Right cardiac atrium (tissue), 5 donors: ENCODE results near the gene KLC1. TPM values are rescaled to one million over a fixed set of nuclear protein-coding genes. Genes with fewer than 3 reads are reported as not detected.

ENCODE experiments used
- ATAC-seq, 2 donors: fragments of 200-7000 bp; cut with Tn5 transposase; one replicate each; pipeline versions ENCODE4 v1.8.0 to v1.9.1; 2020; ENCODE audit warnings: moderate library complexity in 2 of 2, mild to moderate bottlenecking in 1 of 2
- DNase-seq, 3 donors: peaks; one replicate each; pipeline ENCODE4 v3.0.0-alpha.2; 2020
- H3K27ac ChIP-seq: one replicate; pipeline ENCODE4 v1.5.1; 2013; ENCODE audit warnings: mild to moderate bottlenecking, low read length, control low read depth, moderate library complexity
- H3K27me3 ChIP-seq: one replicate; pipeline ENCODE4 v1.6.1; 2013; ENCODE audit not compliant: control insufficient read depth, insufficient read depth
- H3K4me1 ChIP-seq: one replicate; pipeline ENCODE4 v1.6.1; 2013; ENCODE audit warnings: low read length; ENCODE audit not compliant: control insufficient read depth, insufficient read depth
- H3K4me3 ChIP-seq: one replicate; pipeline ENCODE4 v1.5.1; 2013; ENCODE audit warnings: low read length, control low read depth
- H3K9me3 ChIP-seq: one replicate; pipeline ENCODE4 v1.6.1; 2013; ENCODE audit warnings: low read length; ENCODE audit not compliant: control insufficient read depth
- WGBS: extraction: QIAGEN DNeasy Blood & Tissue Kit; methylation state at CpG from one replicate; pipeline ENCODE4 v1.1.7; 2013; 5-methylcytosine and 5-hydroxymethylcytosine counted together
- intact Hi-C, 4 donors: fragments of 100-400 bp; cut with DNase I; formaldehyde crosslinking; loops; one replicate each; pipeline versions ENCODE4 v1.11.0 to v1.14.0; 2022 to 2023
- long read RNA-seq, 4 donors: library from polyadenylated mRNA; unstranded; transcript quantifications; one replicate each; pipeline ENCODE4 v2.0.0, GENCODE V29; 2020 to 2021
- polyA plus RNA-seq: library from polyadenylated mRNA; stranded (reverse); fragments of 200-250 nt; gene quantifications from one replicate; pipeline ENCODE4 v1.2.3, GENCODE V29; 2013
- total RNA-seq, 4 donors: library from RNA; stranded (reverse); fragmentation: NEBNext Ultra II Directional; extraction: Animal tissue kit (Norgen Biotek cat#: 25700); gene quantifications; one replicate each; pipeline ENCODE4 v1.2.1, GENCODE V29; 2021
- donor health status: healthy with polysubstance abuse.
- donor health status: DM: no; HTN: yes; CAD: no.
- donor health status: DM: no; HTN: no; CAD: no.
- donor health status: DM: no; HTN: yes; CAD: no; lungs with severe emphysema.
- donor health status: DM: yes; HTN: yes; CAD: no.

Gene KLC1
- total RNA-seq (100 to 1,000 TPM; 110 to 137 (median 129) TPM), polyA plus RNA-seq (112 TPM)
- long read RNA-seq, donor 1, full-length matches to known transcripts, result 72 of 114 reads
- long read RNA-seq, donor 1, partial matches to known transcripts, result 11 of 114 reads
- long read RNA-seq, donor 1, other reads (novel, unspliced or antisense), result 31 of 114 reads
- long read RNA-seq, donor 2, full-length matches to known transcripts, result 34 of 58 reads
- long read RNA-seq, donor 2, partial matches to known transcripts, result 3 of 58 reads
- long read RNA-seq, donor 2, other reads (novel, unspliced or antisense), result 21 of 58 reads
- long read RNA-seq, donor 3, full-length matches to known transcripts, result 73 of 164 reads
- long read RNA-seq, donor 3, partial matches to known transcripts, result 30 of 164 reads
- long read RNA-seq, donor 3, other reads (novel, unspliced or antisense), result 61 of 164 reads
- long read RNA-seq, donor 4, full-length matches to known transcripts, result 33 of 54 reads
- long read RNA-seq, donor 4, partial matches to known transcripts, result 7 of 54 reads
- long read RNA-seq, donor 4, other reads (novel, unspliced or antisense), result 14 of 54 reads

- H3K27me3 ChIP-seq, result no peaks in the 10 kb centered on the region
- intact Hi-C loops, result no loop called here
- WGBS, result under 1% methylated on average over 95 of the region's 97 CpGs
- H3K27ac ChIP-seq, result peak within 1 kb of the TSS; percentile 94
- peak; percentile 84 to 95 (median 95) for DNase-seq
- peaks cover 4% of the 10 kb centered on the region for H3K4me1 ChIP-seq
- ATAC-seq, result peak; percentile 80 to 89
- H3K4me3 ChIP-seq, result peak within 1 kb of the TSS; percentile 89
- no peaks in the 10 kb centered on the region for H3K9me3 ChIP-seq
Measured at GRCh38 chr14:103628684-103629502, at the start of gene KLC1. TSS of gene KLC1 (plus strand) at chr14:103629211. CDS start at chr14:103654565, 25,354 bp downstream.

GRCh38 chr14:103581206-103581605 lies 47.8 kb upstream of the KLC1 start:
- DNase-seq, result no peak
- Histone ChIP-seq H3K4me1 (no peaks in the 10 kb centered on the region), H3K4me3 (no peak overlapping the region), H3K27ac (no peak overlapping the region), H3K9me3 (no peaks in the 10 kb centered on the region), H3K27me3 (no peaks in the 10 kb centered on the region)
- WGBS, result 89% methylated on average over 11 of the region's 11 CpGs
- no peak for ATAC-seq
- intact Hi-C loops, result no loop called here

- ATAC-seq (peak; percentile 38 to 47), DNase-seq (no peak)
- Histone ChIP-seq H3K27me3 (no peaks in the 10 kb centered on the region), H3K4me3 (no peak overlapping the region), H3K27ac (no peak overlapping the region), H3K4me1 (no peaks in the 10 kb centered on the region), H3K9me3 (no peaks in the 10 kb centered on the region)
- intact Hi-C loops, result no loop called here
- 92% methylated on average over 26 of the region's 26 CpGs for WGBS
Measured at GRCh38 chr14:103581954-103582703, 46.9 kb upstream of the KLC1 start.

- no peaks in the 10 kb centered on the region for H3K9me3 ChIP-seq
- intact Hi-C loops, result no loop called here
- H3K4me1 ChIP-seq, result no peaks in the 10 kb centered on the region
- no peak overlapping the region for H3K27ac ChIP-seq
- no peak overlapping the region for H3K4me3 ChIP-seq
- H3K27me3 ChIP-seq, result no peaks in the 10 kb centered on the region
- WGBS, result 76% methylated on average over 11 of the region's 11 CpGs
- ATAC-seq (no peak), DNase-seq (no peak)
Measured at GRCh38 chr14:103584326-103584915, 44.6 kb upstream of the KLC1 start.

GRCh38 chr14:103593577-103593976 lies 35.4 kb upstream of the KLC1 start:
- no peaks in the 10 kb centered on the region for H3K9me3 ChIP-seq
- H3K27ac ChIP-seq, result no peak overlapping the region
- no peak overlapping the region for H3K4me3 ChIP-seq
- WGBS, result 63% methylated on average over 6 of the region's 6 CpGs
- peak in 1 of 2 donors; percentile 48 for ATAC-seq
- no peaks in the 10 kb centered on the region for H3K27me3 ChIP-seq
- intact Hi-C loops, result no loop called here
- no peak for DNase-seq
- peaks cover 6% of the 10 kb centered on the region for H3K4me1 ChIP-seq

- peak in 2 of 3 donors; percentile 50 to 63 for DNase-seq
- 45% methylated on average over 11 of the region's 11 CpGs for WGBS
- Histone ChIP-seq H3K4me1 (peaks cover 6% of the 10 kb centered on the region), H3K27me3 (no peaks in the 10 kb centered on the region), H3K27ac (peak overlapping the region; percentile 62), H3K4me3 (no peak overlapping the region), H3K9me3 (no peaks in the 10 kb centered on the region)
- peak; percentile 68 to 80 for ATAC-seq
- intact Hi-C loops, result no loop called here
Measured at GRCh38 chr14:103594265-103594664, 34.7 kb upstream of the KLC1 start.

- WGBS, result 90% methylated on average over 10 of the region's 10 CpGs
- peak; percentile 50 to 60 for ATAC-seq
- H3K4me3 ChIP-seq, result no peak overlapping the region
- intact Hi-C loops, result no loop called here
- no peaks in the 10 kb centered on the region for H3K9me3 ChIP-seq
- no peaks in the 10 kb centered on the region for H3K27me3 ChIP-seq
- H3K27ac ChIP-seq, result no peak overlapping the region
- peak in 2 of 3 donors; percentile 30 to 38 for DNase-seq
- H3K4me1 ChIP-seq, result peaks cover 6% of the 10 kb centered on the region
Measured at GRCh38 chr14:103597623-103598377, 31.2 kb upstream of the KLC1 start.

GRCh38 chr14:103600503-103600902 lies 28.5 kb upstream of the KLC1 start:
- WGBS, result 95% methylated on average over 5 of the region's 5 CpGs
- H3K4me1 ChIP-seq, result peaks cover 6% of the 10 kb centered on the region
- intact Hi-C loops, result no loop called here
- ATAC-seq, result no peak
- no peaks in the 10 kb centered on the region for H3K9me3 ChIP-seq
- peak in 1 of 3 donors; percentile 5 for DNase-seq
- H3K27ac ChIP-seq, result no peak overlapping the region
- no peak overlapping the region for H3K4me3 ChIP-seq
- H3K27me3 ChIP-seq, result no peaks in the 10 kb centered on the region

GRCh38 chr14:103604620-103605019 lies 24.4 kb upstream of the KLC1 start:
- intact Hi-C loops, result no loop called here
- no peak for DNase-seq
- no peaks in the 10 kb centered on the region for H3K9me3 ChIP-seq
- no peaks in the 10 kb centered on the region for H3K27me3 ChIP-seq
- ATAC-seq, result no peak
- no peak overlapping the region for H3K27ac ChIP-seq
- WGBS, result 95% methylated on average over 5 of the region's 5 CpGs
- H3K4me3 ChIP-seq, result no peak overlapping the region
- H3K4me1 ChIP-seq, result peaks cover 6% of the 10 kb centered on the region
